Activated CD8-positive, alpha-beta T cell treated with anti-CD3 and anti-CD28 coated beads for 36 hours (primary cell): Measurements from ENCODE around the gene CLEC16A. TPM values are rescaled to one million over a fixed set of nuclear protein-coding genes. Genes with fewer than 3 reads are reported as not detected.

Source experiments
- ATAC-seq: fragments of 200-7000 bp; cut with Tn5 transposase; one replicate; pipeline ENCODE4 v1.10.0; 2021; ENCODE audit warnings: mild to moderate bottlenecking, moderate library complexity
- CTCF ChIA-PET: fragments of 350-600 bp; sonication (Branson Sonifier 250); formaldehyde crosslinking; loops from one replicate; lab custom pipeline; 2021; ENCODE audit warnings: antibody characterized with exemption; lab: Charles Lee
- POLR2A ChIA-PET: fragments of 350-600 bp; sonication (Branson Sonifier 250); formaldehyde crosslinking; loops from one replicate; lab custom pipeline; 2021; ENCODE audit warnings: antibody characterized with exemption; lab: Charles Lee
- DNase-seq: peaks from one replicate; pipeline ENCODE4 v3.0.0-alpha.2; 2020
- H3K27ac Mint-ChIP-seq: one replicate; pipeline ENCODE4 v1.8.0; 2021; ENCODE audit warnings: mild to moderate bottlenecking, mixed read lengths
- H3K27me3 Mint-ChIP-seq: one replicate; pipeline ENCODE4 v1.8.0; 2021; ENCODE audit warnings: mixed read lengths
- H3K36me3 Mint-ChIP-seq: one replicate; pipeline ENCODE4 v1.8.0; 2021; ENCODE audit warnings: low read depth, mixed read lengths
- H3K4me1 Mint-ChIP-seq: one replicate; pipeline ENCODE4 v1.8.0; 2021; ENCODE audit warnings: low read depth, mixed read lengths
- H3K4me3 Mint-ChIP-seq: one replicate; pipeline ENCODE4 v1.8.0; 2021; ENCODE audit warnings: mild to moderate bottlenecking, moderate library complexity, mixed read lengths
- H3K9me3 Mint-ChIP-seq: one replicate; pipeline ENCODE4 v1.8.0; 2021; ENCODE audit warnings: mixed read lengths
- intact Hi-C: fragments of 100-400 bp; cut with micrococcal nuclease; formaldehyde crosslinking; loops from one replicate; pipeline ENCODE4 v1.10.0; 2022
- total RNA-seq, 2 experiments: library from RNA; stranded (reverse); gene quantifications; one replicate each; pipeline ENCODE4 v1.2.3, GENCODE V29; 2021
- TF ChIP-seq, protein P1 (sequence below): fragments of 200-600 bp; IDR thresholded peaks from one replicate; pipeline ENCODE4 v1.8.0; 2022; ENCODE audit warnings: antibody characterized with exemption, mild to moderate bottlenecking

The CLEC16A gene
- total RNA-seq, 2 experiments from 2014 or later = 20.4 to 21.7 TPM

GRCh38 chr16:11157143-11157542, 212.8 kb downstream of the CLEC16A start:
- CTCF ChIA-PET = no interaction called here
- intact Hi-C loops = no loop called here
- Mint-ChIP-seq H3K9me3 (peaks cover 9% of the 10 kb centered on the region), H3K4me1 (peaks cover 71% of the 10 kb centered on the region), H3K36me3 (peaks cover 10% of the 10 kb centered on the region), H3K4me3 (no peak overlapping the region), H3K27ac (peak overlapping the region; percentile 21), H3K27me3 (no peaks in the 10 kb centered on the region)
- no peak for DNase-seq
- no peak for ATAC-seq
- POLR2A ChIA-PET = interaction anchor here (0.6 to 1.8 kb wide), 6 partner anchors 12 to 206 kb away, joined by 3 to 5 read pairs (median 4); no protein-coding TSS in a partner anchor
- TF ChIP-seq, protein P1, sequence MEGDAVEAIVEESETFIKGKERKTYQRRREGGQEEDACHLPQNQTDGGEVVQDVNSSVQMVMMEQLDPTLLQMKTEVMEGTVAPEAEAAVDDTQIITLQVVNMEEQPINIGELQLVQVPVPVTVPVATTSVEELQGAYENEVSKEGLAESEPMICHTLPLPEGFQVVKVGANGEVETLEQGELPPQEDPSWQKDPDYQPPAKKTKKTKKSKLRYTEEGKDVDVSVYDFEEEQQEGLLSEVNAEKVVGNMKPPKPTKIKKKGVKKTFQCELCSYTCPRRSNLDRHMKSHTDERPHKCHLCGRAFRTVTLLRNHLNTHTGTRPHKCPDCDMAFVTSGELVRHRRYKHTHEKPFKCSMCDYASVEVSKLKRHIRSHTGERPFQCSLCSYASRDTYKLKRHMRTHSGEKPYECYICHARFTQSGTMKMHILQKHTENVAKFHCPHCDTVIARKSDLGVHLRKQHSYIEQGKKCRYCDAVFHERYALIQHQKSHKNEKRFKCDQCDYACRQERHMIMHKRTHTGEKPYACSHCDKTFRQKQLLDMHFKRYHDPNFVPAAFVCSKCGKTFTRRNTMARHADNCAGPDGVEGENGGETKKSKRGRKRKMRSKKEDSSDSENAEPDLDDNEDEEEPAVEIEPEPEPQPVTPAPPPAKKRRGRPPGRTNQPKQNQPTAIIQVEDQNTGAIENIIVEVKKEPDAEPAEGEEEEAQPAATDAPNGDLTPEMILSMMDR = no peak

DNA sequence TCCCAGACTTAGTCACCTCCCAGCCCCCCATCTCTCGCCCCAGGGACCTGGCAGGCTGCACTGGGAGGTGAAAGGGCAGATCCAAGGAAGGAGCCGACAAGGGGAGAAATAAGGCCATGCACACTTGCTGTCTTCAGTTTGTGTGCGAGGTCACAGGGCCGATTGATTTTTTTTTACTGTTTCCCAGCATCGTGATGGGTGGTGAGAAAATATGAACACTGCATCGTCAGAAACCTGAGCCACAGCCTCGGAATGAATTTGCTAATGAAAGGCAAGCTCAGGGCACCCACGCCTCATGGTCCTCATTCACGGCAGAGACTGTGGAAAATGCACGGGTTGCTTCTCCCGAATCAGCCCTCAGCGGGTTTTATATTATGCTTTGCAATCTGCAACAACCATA, 213.7 kb downstream of the CLEC16A start:
- H3K9me3 Mint-ChIP-seq = peaks cover 9% of the 10 kb centered on the region
- ATAC-seq = no peak
- H3K36me3 Mint-ChIP-seq = peaks cover 10% of the 10 kb centered on the region
- H3K4me1 Mint-ChIP-seq = peaks cover 71% of the 10 kb centered on the region
- TF ChIP-seq, protein P1 = no peak
- H3K4me3 Mint-ChIP-seq = no peak overlapping the region
- ChIA-PET CTCF (interaction anchor here (1.0 kb wide), 1 partner anchor 15 kb away, joined by 3 read pairs; no protein-coding TSS in a partner anchor), POLR2A (interaction anchor here (0.6 to 1.8 kb wide), 4 partner anchors 18 to 206 kb away, joined by 3 to 5 read pairs (median 4); no protein-coding TSS in a partner anchor)
- no peaks in the 10 kb centered on the region for H3K27me3 Mint-ChIP-seq
- H3K27ac Mint-ChIP-seq = no peak overlapping the region
- intact Hi-C loops = no loop called here
- DNase-seq = no peak

DNA sequence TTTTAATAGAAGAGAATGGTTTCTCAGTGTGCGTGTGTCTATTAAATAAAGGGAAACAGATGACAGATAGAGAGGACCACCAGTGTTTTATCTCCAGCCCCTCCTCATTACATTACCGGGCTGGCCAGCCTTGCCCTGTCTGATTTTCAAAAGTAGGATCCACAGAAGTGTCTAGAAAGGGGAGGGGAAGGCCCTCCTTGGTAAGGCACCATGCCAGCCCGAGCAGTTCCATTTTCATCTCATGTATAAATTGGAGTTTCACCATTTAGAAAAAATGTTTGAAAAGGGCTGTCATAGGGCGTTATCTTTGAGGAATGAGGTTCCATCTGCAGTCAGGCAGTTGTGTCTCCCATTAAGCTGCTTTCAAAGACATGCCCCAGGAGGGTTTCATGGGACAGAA, 214.9 kb downstream of the CLEC16A start:
- H3K27ac Mint-ChIP-seq = peak overlapping the region; percentile 86
- H3K27me3 Mint-ChIP-seq = no peaks in the 10 kb centered on the region
- H3K36me3 Mint-ChIP-seq = peaks cover 10% of the 10 kb centered on the region
- TF ChIP-seq, protein P1 = no peak
- ChIA-PET POLR2A (interaction anchor here (0.6 to 3.8 kb wide), 4 partner anchors 16 to 96 kb away, joined by 3 to 18 read pairs (median 7); partner anchors contain the start of gene SOCS1), CTCF (interaction anchor here (1.2 to 2.3 kb wide), 4 partner anchors 10 to 107 kb away, joined by 3 to 7 read pairs (median 4); no protein-coding TSS in a partner anchor)
- H3K4me3 Mint-ChIP-seq = no peak overlapping the region
- peaks cover 9% of the 10 kb centered on the region for H3K9me3 Mint-ChIP-seq
- ATAC-seq = no peak
- no peak for DNase-seq
- intact Hi-C loops = no loop called here
- H3K4me1 Mint-ChIP-seq = peaks cover 64% of the 10 kb centered on the region

GRCh38 chr16:11160676-11161115, 216.3 kb downstream of the CLEC16A start:
- DNase-seq (peak; percentile 63), ATAC-seq (peak; percentile 89)
- ChIA-PET CTCF (interaction anchor here (0.8 to 2.7 kb wide), 24 partner anchors 9 to 197 kb away, joined by 3 to 9 read pairs (median 4); no protein-coding TSS in a partner anchor), POLR2A (interaction anchor here (0.6 to 3.8 kb wide), 19 partner anchors 14 to 187 kb away, joined by 3 to 18 read pairs (median 4); partner anchors contain the start of gene SOCS1)
- peaks cover 56% of the 10 kb centered on the region for H3K4me1 Mint-ChIP-seq
- no peak overlapping the region for H3K4me3 Mint-ChIP-seq
- TF ChIP-seq, protein P1 = no peak
- peak overlapping the region; percentile 86 for H3K27ac Mint-ChIP-seq
- H3K9me3 Mint-ChIP-seq = peaks cover 9% of the 10 kb centered on the region
- intact Hi-C loops = loop anchor here (2.0 kb wide), 1 partner anchor 64 kb away; no protein-coding TSS in a partner anchor
- H3K36me3 Mint-ChIP-seq = peaks cover 10% of the 10 kb centered on the region
- no peaks in the 10 kb centered on the region for H3K27me3 Mint-ChIP-seq

DNA sequence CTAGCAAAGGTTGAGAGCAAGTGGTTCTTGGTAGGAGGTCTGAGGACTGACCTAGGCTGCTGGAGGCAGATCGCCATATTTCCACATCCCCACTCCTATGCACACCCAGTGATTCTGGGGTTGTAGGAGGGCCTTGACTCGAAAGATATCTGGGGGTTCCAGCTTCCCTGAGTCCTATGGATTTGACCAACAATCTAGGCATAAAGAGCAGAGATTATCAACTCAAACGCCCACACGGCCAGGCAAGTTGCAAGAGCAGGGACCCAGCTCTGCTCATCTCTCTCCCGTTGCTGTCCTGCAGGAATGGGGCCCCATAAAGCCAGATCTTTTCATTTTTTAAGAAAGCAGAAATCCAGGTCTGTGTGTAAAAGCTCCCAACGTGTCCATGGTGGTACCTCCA, 217.1 kb downstream of the CLEC16A start:
- intact Hi-C loops = loop anchor here (2.0 kb wide), 1 partner anchor 63 kb away; no protein-coding TSS in a partner anchor
- ATAC-seq = no peak
- Mint-ChIP-seq H3K4me3 (no peak overlapping the region), H3K4me1 (peaks cover 57% of the 10 kb centered on the region), H3K36me3 (peaks cover 10% of the 10 kb centered on the region), H3K27ac (peak overlapping the region; percentile 86), H3K27me3 (no peaks in the 10 kb centered on the region), H3K9me3 (peaks cover 9% of the 10 kb centered on the region)
- TF ChIP-seq, protein P1 = no peak
- ChIA-PET CTCF (interaction anchor here (0.6 to 2.7 kb wide), 22 partner anchors 10 to 265 kb away, joined by 3 to 9 read pairs (median 4); no protein-coding TSS in a partner anchor), POLR2A (interaction anchor here (0.6 to 3.8 kb wide), 17 partner anchors 14 to 188 kb away, joined by 3 to 18 read pairs (median 4); partner anchors contain the start of gene SOCS1)
- DNase-seq = no peak
